Duodenal mucosa (tissue), 2 donors: Measurements from ENCODE around the gene AMZ1.

Source experiments
- H3K27ac ChIP-seq: one replicate; pipeline ENCODE4 v1.7.0; 2013; ENCODE audit warnings: low read depth, low read length
- H3K27me3 ChIP-seq, 2 donors: one replicate each; pipeline ENCODE4 v1.7.0; 2013; ENCODE audit warnings: low read length in 2 of 2, control low read depth in 1 of 2; ENCODE audit not compliant: insufficient read depth in 2 of 2, control insufficient read depth in 1 of 2
- H3K36me3 ChIP-seq, 2 donors: one replicate each; pipeline ENCODE4 v1.7.0; 2013; ENCODE audit warnings: low read length in 2 of 2, control low read depth in 1 of 2; ENCODE audit not compliant: insufficient read depth in 2 of 2, control insufficient read depth in 1 of 2
- H3K4me1 ChIP-seq, 2 donors: one replicate each; pipeline ENCODE4 v1.7.0; 2013; ENCODE audit warnings: low read length in 2 of 2, control low read depth in 1 of 2; ENCODE audit not compliant: insufficient read depth in 2 of 2, control insufficient read depth in 1 of 2
- H3K4me3 ChIP-seq, 2 donors: one replicate each; pipeline ENCODE4 v1.7.0; 2013; ENCODE audit warnings: low read length in 2 of 2, low read depth in 1 of 2
- H3K9ac ChIP-seq, 2 donors: one replicate each; pipeline ENCODE4 v1.7.0; 2013; ENCODE audit warnings: low read length in 2 of 2, low read depth in 1 of 2
- H3K9me3 ChIP-seq, 2 donors: one replicate each; pipeline ENCODE4 v1.7.0; 2013; ENCODE audit warnings: low read length in 2 of 2, control low read depth in 1 of 2; ENCODE audit not compliant: control insufficient read depth in 1 of 2

The AMZ1 gene

DNA sequence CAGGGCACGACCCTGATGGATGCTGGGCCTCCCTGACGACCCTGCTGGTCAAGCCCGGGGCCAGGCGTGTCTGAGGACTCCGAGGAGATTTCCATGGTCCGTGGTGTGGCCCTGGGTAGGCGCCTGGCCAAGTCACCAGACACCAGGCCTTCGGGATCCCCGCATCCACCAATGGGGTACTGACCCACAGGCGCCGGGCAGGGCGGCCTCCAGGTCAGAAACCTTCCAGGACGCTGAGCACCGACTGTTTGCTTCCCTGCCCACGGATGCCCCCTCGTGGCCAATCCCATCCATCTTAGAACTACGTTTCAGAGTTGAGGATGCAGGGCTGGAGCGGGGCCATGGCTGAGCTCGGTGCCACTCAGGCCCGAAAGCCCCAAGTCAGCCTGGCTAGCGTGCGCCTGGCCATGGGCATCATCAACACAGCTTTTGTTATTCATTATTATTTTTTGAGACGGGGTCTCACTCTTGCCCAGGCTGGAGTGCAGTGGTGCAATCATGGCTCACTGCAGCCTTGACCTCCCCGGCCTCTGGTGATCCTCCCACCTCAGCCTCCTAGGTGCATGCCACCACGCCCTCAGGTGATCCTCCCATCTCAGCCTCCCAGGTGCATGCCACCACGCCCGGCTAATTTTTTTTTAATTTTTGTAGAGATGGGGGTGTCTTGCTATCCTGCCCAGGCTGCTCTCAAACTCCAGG, 7.1 kb upstream of the AMZ1 start:
- H3K27me3 ChIP-seq, result peaks cover 7 to 18% of the 10 kb centered on the region in 2 donors
- H3K4me3 ChIP-seq, result no peak overlapping the region
- no peak overlapping the region for H3K27ac ChIP-seq
- H3K4me1 ChIP-seq, result no peaks in the 10 kb centered on the region
- H3K9me3 ChIP-seq, result peaks cover 0 to 2% of the 10 kb centered on the region in 2 donors
- H3K36me3 ChIP-seq, result no peaks in the 10 kb centered on the region
- no peak overlapping the region for H3K9ac ChIP-seq

DNA sequence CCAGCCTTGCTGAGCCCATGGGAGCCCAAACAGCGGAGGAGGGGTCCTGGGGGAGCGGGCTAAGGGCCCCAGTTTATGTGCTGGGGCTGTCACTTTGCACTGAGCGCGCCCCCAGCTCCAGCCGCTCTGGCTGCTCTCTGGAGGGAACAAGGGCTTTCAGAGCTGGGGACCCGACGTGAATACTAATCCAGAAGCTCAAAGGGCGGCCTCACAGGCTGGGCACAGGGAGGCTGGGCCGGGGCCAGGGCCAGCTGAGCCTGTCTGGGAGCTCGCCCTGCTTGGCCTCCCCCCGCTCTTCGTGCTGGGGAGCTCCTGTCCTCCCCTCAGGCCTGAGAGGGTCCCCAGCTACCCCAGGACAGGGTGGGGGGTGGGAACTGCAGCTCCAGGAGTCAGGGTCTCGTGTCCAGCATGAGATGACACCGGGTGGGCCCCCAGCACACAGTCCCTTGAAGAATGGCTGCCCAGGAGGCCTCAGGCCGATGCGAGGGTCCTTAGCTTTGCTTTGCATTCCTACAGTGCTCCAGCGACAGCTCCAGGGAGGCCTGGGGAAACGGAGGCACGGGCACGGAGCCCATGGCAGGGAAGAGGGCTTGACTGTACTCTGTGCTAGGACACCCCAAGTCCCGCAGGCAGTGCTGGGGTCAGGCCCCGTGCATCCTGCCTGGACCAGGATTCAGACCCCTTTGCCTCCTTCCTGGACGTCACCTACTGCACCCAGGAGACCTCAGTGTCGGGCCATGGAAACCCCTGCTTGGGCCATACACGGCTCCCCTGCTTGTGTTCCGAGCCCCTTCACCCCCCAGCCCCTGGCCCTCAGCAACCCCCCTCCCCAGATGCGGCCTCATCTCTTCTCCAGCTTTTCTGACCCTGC, 5.8 kb upstream of the AMZ1 start:
- H3K9me3 ChIP-seq, result peaks cover 0 to 2% of the 10 kb centered on the region in 2 donors
- H3K36me3 ChIP-seq, result no peaks in the 10 kb centered on the region
- no peaks in the 10 kb centered on the region for H3K4me1 ChIP-seq
- no peak overlapping the region for H3K9ac ChIP-seq
- H3K27ac ChIP-seq, result no peak overlapping the region
- peaks cover 9 to 22% of the 10 kb centered on the region in 2 donors for H3K27me3 ChIP-seq
- no peak overlapping the region for H3K4me3 ChIP-seq

DNA sequence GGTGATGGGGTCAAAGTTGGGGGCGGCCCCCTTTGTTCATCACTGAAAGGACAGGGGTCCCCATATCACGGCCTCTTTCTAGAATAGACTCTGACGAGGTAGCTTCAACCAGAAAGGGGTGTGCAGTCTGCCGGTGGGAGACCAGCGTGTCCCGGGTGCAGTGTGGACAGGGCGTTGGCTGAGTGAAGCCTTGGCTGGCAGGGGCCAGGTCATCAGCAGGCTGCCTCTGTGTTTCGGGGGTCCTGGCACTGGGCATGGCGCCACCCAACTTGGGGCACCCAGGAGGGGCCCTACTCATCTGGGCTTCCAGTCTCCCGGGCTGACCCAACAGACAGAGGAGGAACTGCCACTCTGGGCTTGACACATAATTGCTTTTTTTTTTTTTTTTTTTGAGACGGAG, 3.5 kb upstream of the AMZ1 start:
- H3K4me3 ChIP-seq, result no peak overlapping the region
- peaks cover 0 to 15% of the 10 kb centered on the region in 2 donors for H3K4me1 ChIP-seq
- H3K9ac ChIP-seq, result no peak overlapping the region
- no peaks in the 10 kb centered on the region for H3K36me3 ChIP-seq
- H3K27ac ChIP-seq, result no peak overlapping the region
- peaks cover 0 to 2% of the 10 kb centered on the region in 2 donors for H3K9me3 ChIP-seq
- H3K27me3 ChIP-seq, result peaks cover 28 to 42% of the 10 kb centered on the region in 2 donors

DNA sequence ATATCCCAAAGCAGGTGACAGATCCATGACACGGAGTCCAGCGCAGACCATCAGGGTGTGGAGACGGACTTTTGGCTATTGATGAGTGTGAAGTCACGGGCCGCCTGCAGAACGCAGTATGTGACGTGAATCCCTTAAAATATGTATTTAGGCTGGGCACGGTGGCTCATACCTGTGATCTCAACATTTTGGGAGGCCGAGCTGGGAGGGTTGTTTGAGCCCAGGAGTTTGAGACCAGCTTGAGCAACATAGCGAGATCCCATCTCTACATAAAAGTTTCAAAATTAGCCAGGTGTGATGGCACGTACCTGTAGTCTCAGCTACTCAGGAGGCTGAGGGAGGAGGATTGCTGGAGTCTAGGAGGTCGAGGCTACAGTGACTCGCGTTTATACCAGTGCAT, 1.9 kb upstream of the AMZ1 start:
- Histone ChIP-seq H3K27me3 (peaks cover 35 to 47% of the 10 kb centered on the region in 2 donors), H3K9me3 (peaks cover 0 to 2% of the 10 kb centered on the region in 2 donors), H3K9ac (no peak overlapping the region), H3K4me1 (peaks cover 0 to 15% of the 10 kb centered on the region in 2 donors), H3K36me3 (no peaks in the 10 kb centered on the region), H3K27ac (no peak overlapping the region), H3K4me3 (no peak overlapping the region)

DNA sequence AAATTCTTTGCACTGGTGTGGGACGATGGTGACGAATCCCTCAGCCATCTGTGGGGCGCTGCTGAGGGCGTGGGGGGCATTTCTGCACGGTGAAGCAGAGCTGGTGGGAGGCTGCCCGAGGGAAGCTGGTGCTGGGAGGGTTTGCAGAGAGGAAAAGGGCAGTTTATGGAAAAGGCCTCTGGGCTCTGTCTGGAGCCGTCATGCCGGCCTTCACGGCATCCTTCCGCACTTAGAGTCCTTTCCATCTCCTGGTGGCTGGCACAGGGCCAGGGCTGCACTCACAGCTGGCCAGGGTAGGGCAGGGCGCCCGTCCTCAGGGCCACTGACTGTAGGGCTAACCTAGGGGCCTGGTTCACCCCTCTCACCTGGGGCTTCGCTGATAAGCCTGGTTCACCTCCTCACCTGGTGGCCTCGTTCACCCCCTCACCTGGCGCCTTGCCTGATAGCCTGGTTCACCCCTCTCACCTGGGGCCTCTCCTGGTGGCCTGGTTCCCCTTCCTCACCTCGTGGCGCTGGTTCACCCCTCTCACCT, 598 bp upstream of the AMZ1 start:
- no peak overlapping the region for H3K4me3 ChIP-seq
- H3K36me3 ChIP-seq, result no peaks in the 10 kb centered on the region
- peaks cover 31 to 43% of the 10 kb centered on the region in 2 donors for H3K27me3 ChIP-seq
- H3K9ac ChIP-seq, result no peak overlapping the region
- H3K27ac ChIP-seq, result no peak overlapping the region
- H3K4me1 ChIP-seq, result peaks cover 0 to 16% of the 10 kb centered on the region in 2 donors
- H3K9me3 ChIP-seq, result peaks cover 0 to 2% of the 10 kb centered on the region in 2 donors

DNA sequence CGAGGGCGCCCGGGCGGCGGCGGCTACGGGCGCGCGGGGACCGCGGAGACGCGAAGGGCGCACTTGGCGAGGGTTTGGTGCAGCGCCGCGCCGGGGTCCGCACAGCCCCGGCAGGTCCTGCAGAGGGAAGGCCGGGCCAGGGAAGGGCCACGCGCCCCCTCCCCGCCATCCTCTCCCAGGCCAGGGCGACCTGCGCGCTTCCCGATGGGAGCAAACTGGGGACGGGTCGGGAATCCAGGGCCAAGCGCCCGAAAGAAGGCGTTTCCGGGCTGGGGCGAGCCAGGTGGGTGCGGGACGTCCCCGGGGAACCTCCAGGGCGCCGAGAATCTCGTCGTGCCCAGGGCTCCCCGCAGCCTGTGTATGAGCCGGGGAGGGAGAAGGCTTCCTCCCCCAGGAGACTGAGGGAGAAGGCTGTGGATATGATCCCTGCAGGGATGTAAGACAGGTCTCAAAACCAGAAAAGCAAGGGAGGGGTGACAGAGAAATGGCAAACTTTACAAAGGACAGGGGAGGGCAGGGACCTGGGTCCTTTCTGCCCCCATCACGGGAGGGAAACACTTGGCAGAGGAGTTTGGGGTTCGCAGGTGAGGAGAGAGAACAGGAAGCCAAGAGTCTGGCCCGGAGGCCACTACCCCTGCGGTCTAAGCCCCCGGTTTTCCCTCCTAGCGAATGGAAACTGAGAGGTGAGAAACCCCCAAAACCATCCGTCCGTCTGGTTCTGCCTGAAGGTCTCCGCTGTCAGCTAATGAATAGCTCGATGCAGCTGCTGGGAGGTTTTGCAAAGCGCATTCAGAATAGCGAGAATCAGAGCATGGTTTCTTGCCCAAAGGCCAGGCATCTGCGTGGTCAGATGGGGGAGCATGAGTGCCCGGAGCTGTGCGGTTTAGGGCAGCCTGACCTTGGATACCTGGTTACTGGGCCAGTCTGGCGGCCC, 674 bp downstream of the AMZ1 start:
- Histone ChIP-seq H3K9me3 (no peaks in the 10 kb centered on the region), H3K27me3 (peaks cover 28 to 41% of the 10 kb centered on the region in 2 donors), H3K4me3 (no peak overlapping the region), H3K27ac (no peak overlapping the region), H3K9ac (no peak overlapping the region), H3K4me1 (peaks cover 0 to 22% of the 10 kb centered on the region in 2 donors), H3K36me3 (no peaks in the 10 kb centered on the region)

DNA sequence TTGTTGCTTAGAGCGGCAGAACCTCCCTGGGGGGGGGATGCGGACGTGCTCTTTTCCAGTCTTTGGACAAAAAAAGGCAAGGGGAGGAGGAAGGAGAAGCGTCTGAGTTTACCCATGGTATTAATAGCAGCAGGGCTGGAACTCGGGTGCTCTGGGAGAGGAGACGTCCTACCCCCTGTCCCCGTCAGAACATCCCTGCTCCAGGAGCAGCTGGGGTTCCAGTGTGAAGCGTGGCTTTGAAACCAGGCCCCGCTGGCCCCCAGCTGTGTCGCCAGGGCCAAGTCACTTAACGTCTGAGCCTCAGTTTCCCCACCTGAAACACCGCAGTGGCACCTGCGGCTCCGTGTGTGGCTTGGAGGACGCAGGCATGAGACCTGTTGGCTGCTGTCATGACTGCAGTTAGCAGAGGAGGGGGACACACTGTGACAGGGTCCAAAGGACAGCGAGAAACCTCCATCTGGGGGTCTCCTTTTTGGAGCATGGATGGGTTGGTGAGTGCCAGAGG, 1.4 kb downstream of the AMZ1 start:
- H3K36me3 ChIP-seq, result no peaks in the 10 kb centered on the region
- H3K9ac ChIP-seq, result no peak overlapping the region
- H3K9me3 ChIP-seq, result no peaks in the 10 kb centered on the region
- H3K4me1 ChIP-seq, result peaks cover 0 to 22% of the 10 kb centered on the region in 2 donors
- peaks cover 28 to 41% of the 10 kb centered on the region in 2 donors for H3K27me3 ChIP-seq
- no peak overlapping the region for H3K4me3 ChIP-seq
- H3K27ac ChIP-seq, result no peak overlapping the region

DNA sequence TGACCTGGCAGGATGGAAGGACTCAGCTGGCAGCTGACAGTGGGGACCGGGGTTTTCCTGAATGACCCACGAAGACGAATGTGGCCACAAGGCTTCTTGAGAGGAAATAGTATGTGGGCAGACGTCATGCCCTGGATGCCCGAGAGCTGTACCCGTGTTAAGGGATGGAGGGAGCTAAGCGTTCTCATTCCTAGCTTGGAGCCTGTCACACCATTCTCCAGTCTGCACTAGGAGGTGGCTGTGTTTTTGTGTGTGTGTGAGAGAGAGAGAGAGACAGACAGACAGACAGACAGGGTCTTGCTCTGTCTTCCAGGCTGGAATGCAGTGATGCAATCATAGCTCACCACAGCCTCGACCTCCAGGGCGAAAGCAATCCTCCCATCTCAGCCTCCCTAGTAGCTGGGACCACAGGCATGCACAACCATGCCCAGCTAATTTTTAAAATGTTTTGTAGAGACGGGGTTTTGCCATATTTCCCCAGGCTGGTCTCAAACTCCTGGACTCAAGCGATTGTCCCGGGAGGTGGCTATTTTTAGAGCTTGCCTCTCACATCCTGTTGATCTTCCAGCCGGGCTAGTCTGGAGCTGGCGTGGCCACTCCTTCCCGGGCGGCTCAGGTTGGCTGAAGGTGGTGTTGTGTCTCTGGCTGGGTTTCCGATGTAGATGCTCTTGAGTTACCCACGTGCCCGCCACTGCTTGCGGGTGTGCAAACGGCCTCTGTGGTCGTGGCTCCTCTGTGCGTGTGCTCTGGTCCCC, 2.1 kb downstream of the AMZ1 start:
- H3K4me3 ChIP-seq, result no peak overlapping the region
- no peaks in the 10 kb centered on the region for H3K36me3 ChIP-seq
- H3K9ac ChIP-seq, result no peak overlapping the region
- no peak overlapping the region for H3K27ac ChIP-seq
- H3K4me1 ChIP-seq, result peaks cover 0 to 22% of the 10 kb centered on the region in 2 donors
- H3K27me3 ChIP-seq, result peaks cover 28 to 41% of the 10 kb centered on the region in 2 donors
- H3K9me3 ChIP-seq, result no peaks in the 10 kb centered on the region
